SH-SY5Y (cell line): ENCODE results near the gene PES1.

ENCODE experiments used
- GATA2 ChIP-seq: IDR thresholded peaks from 2 replicates; pipeline ENCODE4 v1.6.1; 2011; ENCODE audit warnings: mild to moderate bottlenecking, low read depth, low read length
- GATA3 ChIP-seq: IDR thresholded peaks from 2 replicates; pipeline ENCODE4 v1.6.1; 2011; ENCODE audit warnings: low read depth, mild to moderate bottlenecking, low read length, moderate library complexity

DNA sequence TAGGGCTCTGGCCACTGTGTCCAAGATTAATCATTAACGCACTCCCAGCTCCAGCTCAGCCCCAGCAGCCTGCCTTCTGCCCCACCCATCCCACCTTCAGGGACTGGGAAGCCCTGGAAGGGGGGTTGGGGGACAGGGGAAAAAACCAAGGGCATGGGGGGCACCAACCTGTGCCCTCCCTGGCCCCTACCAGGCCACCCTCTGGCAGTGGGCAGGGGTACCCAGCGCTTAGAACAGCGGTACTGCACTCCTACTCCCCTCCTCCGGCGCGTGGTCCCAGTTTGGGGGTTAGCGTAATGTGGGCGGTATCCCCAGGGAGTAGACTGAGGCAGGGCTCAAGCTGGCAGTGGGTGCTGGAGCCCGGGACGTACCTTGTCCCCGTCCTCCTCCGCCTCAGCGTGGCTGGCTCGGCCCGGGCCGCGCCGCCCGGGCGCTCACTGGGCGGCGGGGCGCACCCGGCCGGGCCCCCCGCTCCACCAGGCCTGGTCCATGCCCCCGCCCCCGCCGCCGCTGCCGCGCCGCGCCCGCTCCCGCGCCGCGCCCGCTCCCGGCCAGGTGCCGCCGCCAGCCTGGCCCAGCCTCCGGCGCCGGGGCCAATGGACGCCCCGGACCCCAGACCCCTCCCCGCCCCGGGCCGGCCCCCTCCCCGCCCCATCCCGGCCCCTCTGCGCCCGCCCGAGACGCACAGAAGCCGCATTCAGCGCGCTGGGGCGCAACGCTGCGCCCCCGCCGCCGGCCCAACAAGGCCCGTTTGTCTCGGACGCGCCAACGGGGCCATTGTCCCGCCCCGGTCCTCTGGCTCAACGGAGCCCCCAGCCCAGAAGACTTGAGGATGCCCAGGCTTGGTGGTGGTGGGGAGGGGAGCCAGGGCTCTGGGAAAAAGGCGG, 17.4 kb downstream of the PES1 start, which contains the start of gene GAL3ST1:
- no peak for TF ChIP-seq GATA2
- TF ChIP-seq GATA3: no peak
